ENCODE measurements around the gene LY6G6C. TPM values are rescaled to one million over a fixed set of nuclear protein-coding genes. Genes with fewer than 3 reads are reported as not detected.

LY6G6C gene
- total and polyA plus RNA-seq, 10 of the 15 experiments (the other 5 are each of a cell fraction or from before 2014, with no cell fraction given), result not detected

- DNase-seq (ENCODE audit: low read depth, low spot score), result no peak
- Histone ChIP-seq H3K4me2 (ENCODE audit: control insufficient read depth, insufficient read depth) (no peak within 1 kb of the TSS), H3K4me1 (ENCODE audit: control insufficient read depth, insufficient read depth, low read length) (peaks cover 5% of the 10 kb centered on the region; the same call in 1 of the 2 replicates), H3K4me3 (no peak within 1 kb of the TSS), H2AFZ (ENCODE audit: control insufficient read depth, low read depth, low read length) (no peak within 1 kb of the TSS), H3K36me3 (ENCODE audit: control insufficient read depth in 2 of 2, insufficient read depth in 2 of 2, low read length in 1 of 2) (no peaks in the 10 kb centered on the region), H3K79me2 (ENCODE audit: control insufficient read depth, insufficient read depth, low read length) (peaks cover 11% of the 10 kb centered on the region), H4K20me1 (ENCODE audit: control insufficient read depth, insufficient read depth) (no peaks in the 10 kb centered on the region), H3K9me3 (replicated peaks; ENCODE audit: control insufficient read depth, insufficient read depth, low read length) (no peaks in the 10 kb centered on the region), H3K27ac (ENCODE audit: control insufficient read depth, insufficient read depth) (no peak within 1 kb of the TSS), H3K9ac (ENCODE audit: control insufficient read depth, insufficient read depth, low read length) (no peak within 1 kb of the TSS), H3K27me3 (replicated peaks in 1 of 2; ENCODE audit: control insufficient read depth in 2 of 2, insufficient read depth in 2 of 2, low read length in 1 of 2) (no peaks in the 10 kb centered on the region; a peak in 1 of 4 replicates)
- no peak for FAIRE-seq
- no peak for ATAC-seq
- no TSS peak for BruUV-seq (replicated peaks)
- ChIA-PET CTCF (interaction anchor here (0.9 to 1.1 kb wide), 2 partner anchors 13 to 63 kb away, joined by 3 to 5 read pairs; no protein-coding TSS in a partner anchor), RAD21 (ENCODE audit: unreplicated experiment) (interaction anchor here (0.6 kb wide), 1 partner anchor 223 kb away, joined by 3 read pairs; no protein-coding TSS in a partner anchor), SMC1A (ENCODE audit: uncharacterized antibody, unreplicated experiment) (interaction anchor here (0.6 to 0.7 kb wide), 2 partner anchors 13 to 18 kb away, joined by 3 read pairs; no protein-coding TSS in a partner anchor), POLR2A (interaction anchor here (0.5 to 1.2 kb wide), 2 partner anchors 25 to 87 kb away, joined by 3 read pairs; no protein-coding TSS in a partner anchor)
- TF ChIP-seq POU2F2 (IDR thresholded peaks at IDR 0.05; ENCODE audit: borderline replicate concordance, low read depth, low read length) (no peak), ZNF274 (IDR thresholded peaks at IDR 0.05; ENCODE audit: insufficient read depth, insufficient read length) (no peak), NR2C1 (IDR thresholded peaks at IDR 0.05) (no peak), FOXM1 (IDR thresholded peaks at IDR 0.05; ENCODE audit: low read depth, low read length) (no peak), SUZ12 (IDR thresholded peaks at IDR 0.05; ENCODE audit: unreplicated experiment) (no peak)
- WGBS (ENCODE audit: insufficient coverage, insufficient replicate concordance, low lambda C conversion rate, missing lambda C conversion rate), result 45% methylated on average over 3 of the region's 3 CpGs
- in situ Hi-C loops (cut with MboI), result no loop called here
- intact Hi-C loops (cut with micrococcal nuclease; ENCODE audit: unreplicated experiment), result no loop called here
Measured at GRCh38 chr6:31706599-31706998, 14.9 kb downstream of the LY6G6C start, which contains the start of gene LY6G6F. TSS of gene LY6G6F (plus strand) at chr6:31706866. CDS start at chr6:31706907, 41 bp downstream.

GRCh38 chr6:31705931-31706330 lies 15.6 kb downstream of the LY6G6C start:
- ChIA-PET POLR2A (interaction anchor here (0.6 to 1.2 kb wide), 2 partner anchors 26 to 575 kb away, joined by 3 to 4 read pairs; no protein-coding TSS in a partner anchor), CTCF (interaction anchor here (0.9 to 1.1 kb wide), 3 partner anchors 9 to 64 kb away, joined by 3 to 5 read pairs (median 3); partner anchors contain the start of gene LY6G6D), SMC1A (ENCODE audit: uncharacterized antibody, unreplicated experiment) (no interaction called here), RAD21 (ENCODE audit: unreplicated experiment) (no interaction called here)
- 36% methylated on average over 5 of the region's 6 CpGs for WGBS (ENCODE audit: insufficient coverage, insufficient replicate concordance, low lambda C conversion rate, missing lambda C conversion rate)
- intact Hi-C loops (cut with micrococcal nuclease; ENCODE audit: unreplicated experiment), result no loop called here
- Histone ChIP-seq H3K36me3 (ENCODE audit: control insufficient read depth in 2 of 2, insufficient read depth in 2 of 2, low read length in 1 of 2) (no peaks in the 10 kb centered on the region), H3K9ac (ENCODE audit: control insufficient read depth, insufficient read depth, low read length) (no peak overlapping the region), H3K4me1 (ENCODE audit: control insufficient read depth, insufficient read depth, low read length) (peaks cover 9% of the 10 kb centered on the region; the same call in 1 of the 2 replicates), H3K27me3 (replicated peaks in 1 of 2; ENCODE audit: control insufficient read depth in 2 of 2, insufficient read depth in 2 of 2, low read length in 1 of 2) (no peaks in the 10 kb centered on the region), H4K20me1 (ENCODE audit: control insufficient read depth, insufficient read depth) (no peaks in the 10 kb centered on the region), H3K4me2 (ENCODE audit: control insufficient read depth, insufficient read depth) (no peak overlapping the region), H3K27ac (ENCODE audit: control insufficient read depth, insufficient read depth) (no peak overlapping the region), H3K9me3 (replicated peaks; ENCODE audit: control insufficient read depth, insufficient read depth, low read length) (no peaks in the 10 kb centered on the region), H3K4me3 (no peak overlapping the region), H3K79me2 (ENCODE audit: control insufficient read depth, insufficient read depth, low read length) (peaks cover 15% of the 10 kb centered on the region), H2AFZ (ENCODE audit: control insufficient read depth, low read depth, low read length) (no peak overlapping the region)
- no peak for ATAC-seq
- BruUV-seq (replicated peaks), result no TSS peak
- no peak for DNase-seq (ENCODE audit: low read depth, low spot score)
- FAIRE-seq, result no peak
- in situ Hi-C loops (cut with MboI), result no loop called here
- no peak for TF ChIP-seq BMI1 (IDR thresholded peaks at IDR 0.05; ENCODE audit: borderline replicate concordance)
- TF ChIP-seq, protein P1, sequence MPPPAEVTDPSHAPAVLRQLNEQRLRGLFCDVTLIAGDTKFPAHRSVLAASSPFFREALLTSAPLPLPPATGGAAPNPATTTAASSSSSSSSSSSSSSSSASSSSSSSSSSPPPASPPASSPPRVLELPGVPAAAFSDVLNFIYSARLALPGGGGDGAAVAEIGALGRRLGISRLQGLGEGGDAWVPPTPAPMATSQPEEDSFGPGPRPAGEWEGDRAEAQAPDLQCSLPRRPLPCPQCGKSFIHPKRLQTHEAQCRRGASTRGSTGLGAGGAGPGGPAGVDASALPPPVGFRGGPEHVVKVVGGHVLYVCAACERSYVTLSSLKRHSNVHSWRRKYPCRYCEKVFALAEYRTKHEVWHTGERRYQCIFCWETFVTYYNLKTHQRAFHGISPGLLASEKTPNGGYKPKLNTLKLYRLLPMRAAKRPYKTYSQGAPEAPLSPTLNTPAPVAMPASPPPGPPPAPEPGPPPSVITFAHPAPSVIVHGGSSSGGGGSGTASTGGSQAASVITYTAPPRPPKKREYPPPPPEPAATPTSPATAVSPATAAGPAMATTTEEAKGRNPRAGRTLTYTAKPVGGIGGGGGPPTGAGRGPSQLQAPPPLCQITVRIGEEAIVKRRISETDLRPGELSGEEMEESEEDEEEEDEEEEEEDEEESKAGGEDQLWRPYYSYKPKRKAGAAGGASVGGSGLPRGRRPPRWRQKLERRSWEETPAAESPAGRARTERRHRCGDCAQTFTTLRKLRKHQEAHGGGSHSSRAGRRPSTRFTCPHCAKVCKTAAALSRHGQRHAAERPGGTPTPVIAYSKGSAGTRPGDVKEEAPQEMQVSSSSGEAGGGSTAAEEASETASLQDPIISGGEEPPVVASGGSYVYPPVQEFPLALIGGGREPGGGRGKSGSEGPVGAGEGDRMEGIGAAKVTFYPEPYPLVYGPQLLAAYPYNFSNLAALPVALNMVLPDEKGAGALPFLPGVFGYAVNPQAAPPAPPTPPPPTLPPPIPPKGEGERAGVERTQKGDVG (CRISPR knock-in tag; IDR thresholded peaks at IDR 0.05), result no peak
- no peak for TF ChIP-seq HDAC2 (IDR thresholded peaks at IDR 0.05)
- TF ChIP-seq SMAD1 (IDR thresholded peaks at IDR 0.05; ENCODE audit: low read depth, partially characterized antibody), result no peak
- no peak for TF ChIP-seq EP300 (IDR thresholded peaks at IDR 0.05; ENCODE audit: borderline replicate concordance in 1 of 2, control insufficient read depth in 1 of 2, low read depth in 2 of 2, low read length in 2 of 2)
- TF ChIP-seq CHD4 (IDR thresholded peaks at IDR 0.05), result no peak

Data from GM12878 (cell line).